T-cell (primary cell): Measurements from ENCODE around the gene MICAL2. TPM values are rescaled to one million over a fixed set of nuclear protein-coding genes. Genes with fewer than 3 reads are reported as not detected.

Source experiments
- ATAC-seq, 4 experiments: fragments of 200-7000 bp in 3 of 4; fragments of 150-1000 bp in 1 of 4; cut with Tn5 transposase; replicated peaks in 1 of 4; 1 replicate in 3 of 4; 2 replicates in 1 of 4; pipeline ENCODE4 v1.10.0; 2021; ENCODE audit warnings: moderate library complexity in 3 of 4, mild to moderate bottlenecking in 2 of 4, moderate number of reproducible peaks in 1 of 4
- CTCF ChIA-PET, 2 donors: fragments of 300-600 bp; sonication (Branson Sonifier 250); formaldehyde crosslinking; loops; one replicate each; lab custom pipeline; 2022; ENCODE audit warnings: antibody characterized with exemption in 2 of 2; lab: Charles Lee
- POLR2A ChIA-PET, 2 donors: fragments of 300-600 bp; sonication (Branson Sonifier 250); formaldehyde crosslinking; loops; one replicate each; lab custom pipeline; 2022; ENCODE audit warnings: antibody characterized with exemption in 2 of 2; lab: Charles Lee
- DNase-seq, 35 experiments: peaks; one replicate each; pipeline versions ENCODE4 v3.0.0 to v3.0.0-alpha.2; 2013 to 2023
- H3K27ac ChIP-seq: one replicate; pipeline ENCODE4 v1.5.1; 2013; ENCODE audit warnings: low read length
- H3K27me3 ChIP-seq, 2 experiments: replicated peaks in 1 of 2; 1 replicate in 1 of 2; 2 replicates in 1 of 2; pipeline versions ENCODE4 v1.6.1 to v1.7.0; 2013; ENCODE audit warnings: low read length in 1 of 2, mixed read lengths in 1 of 2; ENCODE audit not compliant: control insufficient read depth in 2 of 2, insufficient read depth in 2 of 2; ENCODE audit errors: extremely low read depth in 1 of 2
- H3K36me3 ChIP-seq, 2 donors: 1 replicate in 1 of 2; 2 replicates in 1 of 2; pipeline versions ENCODE4 v1.6.1 to v1.7.0; 2013; ENCODE audit warnings: low read length in 1 of 2; ENCODE audit not compliant: control insufficient read depth in 2 of 2, insufficient read depth in 1 of 2; ENCODE audit errors: extremely low read depth in 1 of 2
- H3K4me1 ChIP-seq, 2 experiments: 1 replicate in 1 of 2; 2 replicates in 1 of 2; pipeline versions ENCODE4 v1.6.1 to v1.7.0; 2013; ENCODE audit warnings: low read length in 2 of 2, mixed read lengths in 1 of 2; ENCODE audit not compliant: insufficient read depth in 2 of 2, control insufficient read depth in 1 of 2; ENCODE audit errors: extremely low read depth in 1 of 2
- H3K4me3 ChIP-seq, 2 donors: 1 replicate in 1 of 2; 2 replicates in 1 of 2; pipeline versions ENCODE4 v1.5.1 to v1.7.0; 2013; ENCODE audit warnings: mild to moderate bottlenecking in 2 of 2, low read length in 1 of 2, moderate library complexity in 1 of 2; ENCODE audit not compliant: control insufficient read depth in 1 of 2; ENCODE audit errors: extremely low read depth in 1 of 2
- H3K9me3 ChIP-seq: 2 replicates; pipeline ENCODE4 v1.7.0; 2013
- H3K27ac Mint-ChIP-seq, 2 donors: one replicate each; pipeline ENCODE4 v1.8.0; 2020 to 2021; ENCODE audit warnings: mild to moderate bottlenecking in 2 of 2, mixed read lengths in 2 of 2
- H3K27me3 Mint-ChIP-seq, 2 donors: one replicate each; pipeline ENCODE4 v1.8.0; 2021 to 2022; ENCODE audit warnings: mixed read lengths in 2 of 2
- H3K36me3 Mint-ChIP-seq: one replicate; pipeline ENCODE4 v1.8.0; 2021; ENCODE audit warnings: mixed read lengths
- H3K4me1 Mint-ChIP-seq, 3 donors: one replicate each; pipeline ENCODE4 v1.8.0; 2020 to 2022; ENCODE audit warnings: mixed read lengths in 3 of 3, mild to moderate bottlenecking in 1 of 3
- H3K4me3 Mint-ChIP-seq, 3 donors: one replicate each; pipeline ENCODE4 v1.8.0; 2020 to 2022; ENCODE audit warnings: mild to moderate bottlenecking in 3 of 3, mixed read lengths in 3 of 3, moderate library complexity in 3 of 3
- H3K9me3 Mint-ChIP-seq, 3 donors: one replicate each; pipeline ENCODE4 v1.8.0; 2020 to 2022; ENCODE audit warnings: mixed read lengths in 3 of 3
- whole genome bisulfite sequencing: methylation state at CpG from one replicate; pipeline ENCODE4 v1.1.5; 2013; ENCODE audit warnings: missing lambda C conversion rate; ENCODE audit not compliant: insufficient coverage; 5-methylcytosine and 5-hydroxymethylcytosine counted together
- total RNA-seq, 35 experiments: library from RNA in 6 of 35; stranded (reverse) in 6 of 35; fragments of 120-200 nt in 1 of 35; gene quantifications; one replicate each; pipeline versions ENCODE4 v1.2.1 to v1.2.4 and lab custom pipeline; 2013 to 2026

Gene MICAL2
- total RNA-seq, 5 donors from 2014 or later (not counting 1 experiment from before 2014, with no cell fraction given) = 13.7 to 38.7 (median 22.9) TPM

- H3K9me3 ChIP-seq = no peaks in the 10 kb centered on the region
- Mint-ChIP-seq H3K27ac (peak overlapping the region in 1 of 2 donors; percentile 55), H3K4me3 (peak overlapping the region; percentile 14 to 81 (median 25)), H3K36me3 (no peaks in the 10 kb centered on the region), H3K4me1 (peaks cover 20 to 27% (median 27%) of the 10 kb centered on the region in 3 donors), H3K9me3 (no peaks in the 10 kb centered on the region), H3K27me3 (no peaks in the 10 kb centered on the region)
- H3K27ac ChIP-seq = no peak overlapping the region
- WGBS = 100% methylated on average over 2 of the region's 2 CpGs
- ChIA-PET CTCF (interaction anchor here in 1 of 2 donors (1.1 kb wide), 2 partner anchors 22 to 127 kb away, joined by 3 to 5 read pairs; no protein-coding TSS in a partner anchor), POLR2A (no interaction called here)
- no peak for ATAC-seq
- no peak for DNase-seq
- no peaks in the 10 kb centered on the region for H3K36me3 ChIP-seq
- peaks cover 8 to 29% of the 10 kb centered on the region in 2 experiments for H3K4me1 ChIP-seq
- no peak overlapping the region for H3K4me3 ChIP-seq
- peaks cover 0 to 3% of the 10 kb centered on the region in 2 experiments for H3K27me3 ChIP-seq
Observed at GRCh38 chr11:12108875-12109453, 1.4 kb upstream of the MICAL2 start.

DNA sequence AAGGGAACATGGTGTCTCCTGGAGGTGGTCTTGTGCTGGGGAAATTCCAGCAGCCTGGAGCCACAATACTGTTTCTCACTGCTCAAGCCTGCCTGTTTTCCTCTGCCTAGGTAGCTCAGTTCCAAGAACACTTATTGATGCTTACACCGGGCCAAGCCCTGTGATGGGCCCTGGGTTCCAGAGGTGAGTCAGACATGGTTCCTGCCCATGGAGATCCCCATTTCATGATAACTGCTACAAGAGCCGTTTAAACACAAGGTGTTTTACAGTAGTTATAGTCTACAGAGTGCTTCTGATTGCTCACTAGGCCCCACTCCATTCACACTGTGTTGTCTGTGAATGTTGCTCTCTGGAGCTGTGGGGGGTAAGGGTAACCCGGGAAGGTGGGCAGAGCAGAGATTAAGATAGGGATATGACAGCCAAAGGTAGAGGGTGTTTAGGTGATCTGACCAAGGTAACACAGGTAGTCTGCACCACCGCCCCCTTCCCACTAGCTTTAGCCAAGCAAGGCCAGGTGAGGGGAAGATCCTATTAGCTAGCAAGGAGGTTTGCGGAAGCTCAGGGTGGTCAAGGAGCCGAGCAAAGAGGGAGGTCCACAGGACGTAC, 696 bp upstream of the MICAL2 start:
- Mint-ChIP-seq H3K27ac (peak overlapping the region in 1 of 2 donors; percentile 55), H3K4me1 (peaks cover 20 to 27% (median 27%) of the 10 kb centered on the region in 3 donors), H3K27me3 (no peaks in the 10 kb centered on the region), H3K4me3 (peak overlapping the region; percentile 73 to 83 (median 81)), H3K36me3 (no peaks in the 10 kb centered on the region), H3K9me3 (no peaks in the 10 kb centered on the region)
- ChIA-PET CTCF (interaction anchor here in 1 of 2 donors (1.1 to 1.6 kb wide), 2 partner anchors 126 kb away, joined by 5 to 11 read pairs; no protein-coding TSS in a partner anchor), POLR2A (no interaction called here)
- Histone ChIP-seq H3K9me3 (no peaks in the 10 kb centered on the region), H3K36me3 (no peaks in the 10 kb centered on the region), H3K27ac (no peak overlapping the region), H3K4me1 (peaks cover 8 to 29% of the 10 kb centered on the region in 2 experiments), H3K4me3 (peak overlapping the region; percentile 54 to 63), H3K27me3 (peaks cover 0 to 3% of the 10 kb centered on the region in 2 experiments)
- DNase-seq = peak in 1 of 35 experiments; percentile 17
- ATAC-seq = no peak
- WGBS = 44% methylated on average over 4 of the region's 7 CpGs

GRCh38 chr11:12110714-12111548, 541 bp downstream of the MICAL2 start:
- no peaks in the 10 kb centered on the region for H3K27me3 Mint-ChIP-seq
- peak overlapping the region; percentile 58 to 63 for H3K4me3 ChIP-seq
- ChIA-PET POLR2A (no interaction called here), CTCF (interaction anchor here in 1 of 2 donors (1.6 kb wide), 1 partner anchor 125 kb away, joined by 11 read pairs; no protein-coding TSS in a partner anchor)
- peak overlapping the region; percentile 59 to 81 (median 71) for H3K4me3 Mint-ChIP-seq
- H3K9me3 Mint-ChIP-seq = no peaks in the 10 kb centered on the region
- ATAC-seq = peak; percentile 41 to 58 (median 53)
- H3K27ac ChIP-seq = no peak overlapping the region
- no peaks in the 10 kb centered on the region for H3K9me3 ChIP-seq
- WGBS = 28% methylated on average over 60 of the region's 67 CpGs
- DNase-seq = peak in 17 of 35 experiments; percentile 9 to 49 (median 24)
- peaks cover 0 to 3% of the 10 kb centered on the region in 2 experiments for H3K27me3 ChIP-seq
- no peaks in the 10 kb centered on the region for H3K36me3 Mint-ChIP-seq
- peaks cover 8 to 29% of the 10 kb centered on the region in 2 experiments for H3K4me1 ChIP-seq
- H3K27ac Mint-ChIP-seq = no peak overlapping the region
- peaks cover 17 to 27% (median 27%) of the 10 kb centered on the region in 3 donors for H3K4me1 Mint-ChIP-seq
- H3K36me3 ChIP-seq = no peaks in the 10 kb centered on the region

DNA sequence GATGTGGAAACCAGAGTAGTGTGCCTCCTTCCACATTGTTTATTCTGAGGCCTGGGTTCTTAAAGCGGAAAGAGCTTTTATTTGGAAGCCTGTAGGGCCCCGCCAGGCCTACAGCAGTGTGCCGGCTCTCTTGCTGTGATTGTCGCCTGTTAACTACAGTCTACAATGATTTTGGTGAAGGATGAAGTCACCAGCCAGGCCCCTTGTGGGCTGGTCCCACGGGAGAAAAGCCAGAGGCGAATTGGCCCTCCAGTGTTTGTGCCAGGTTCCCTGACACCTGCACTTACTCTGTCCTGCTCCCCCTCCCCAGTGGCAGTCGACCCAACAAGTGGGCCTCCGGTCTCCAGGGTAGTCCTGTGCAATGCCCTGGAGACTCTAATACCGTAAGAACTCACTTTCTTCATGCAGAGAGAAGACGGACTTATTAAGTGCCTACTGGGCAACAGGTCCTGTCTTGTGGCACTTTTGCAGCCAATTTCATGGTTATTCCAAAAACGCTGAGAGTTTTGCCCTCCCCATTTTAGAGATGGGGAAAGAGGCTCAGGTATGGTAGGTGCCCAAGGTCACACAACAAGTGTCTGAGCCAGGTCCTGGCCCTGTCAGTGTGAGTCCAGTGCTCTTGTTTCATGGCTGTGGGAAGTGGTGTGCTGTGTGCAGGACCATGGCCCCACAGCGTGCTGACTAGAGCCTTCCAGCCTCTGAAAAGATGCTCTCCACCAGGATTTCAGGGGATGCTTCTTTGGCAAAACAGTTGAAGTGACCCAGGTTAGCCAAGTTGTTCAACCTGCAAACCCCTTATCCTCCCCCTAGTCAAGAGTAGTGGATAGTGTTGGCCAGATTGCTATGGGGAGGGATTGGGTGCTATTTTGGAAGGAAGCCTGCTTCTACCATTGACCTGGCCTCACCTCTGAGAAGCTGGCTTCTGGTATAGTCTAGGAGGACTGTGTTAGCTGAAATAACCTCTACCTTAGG, 1.4 kb downstream of the MICAL2 start:
- H3K4me1 ChIP-seq = peaks cover 8 to 29% of the 10 kb centered on the region in 2 experiments
- H3K9me3 ChIP-seq = no peaks in the 10 kb centered on the region
- DNase-seq (no peak), ATAC-seq (no peak)
- Mint-ChIP-seq H3K4me3 (peak overlapping the region; percentile 59 to 81 (median 71)), H3K27me3 (no peaks in the 10 kb centered on the region), H3K27ac (no peak overlapping the region), H3K4me1 (peaks cover 18 to 29% (median 27%) of the 10 kb centered on the region in 3 donors), H3K36me3 (no peaks in the 10 kb centered on the region), H3K9me3 (no peaks in the 10 kb centered on the region)
- H3K27ac ChIP-seq = no peak overlapping the region
- H3K4me3 ChIP-seq = no peak overlapping the region
- CTCF ChIA-PET = interaction anchor here (0.6 to 1.6 kb wide), 4 partner anchors 33 to 269 kb away, joined by 7 to 11 read pairs (median 8); no protein-coding TSS in a partner anchor
- POLR2A ChIA-PET = no interaction called here
- H3K27me3 ChIP-seq = peaks cover 0 to 3% of the 10 kb centered on the region in 2 experiments
- WGBS = 81% methylated on average over 8 of the region's 12 CpGs
- H3K36me3 ChIP-seq = no peaks in the 10 kb centered on the region

DNA sequence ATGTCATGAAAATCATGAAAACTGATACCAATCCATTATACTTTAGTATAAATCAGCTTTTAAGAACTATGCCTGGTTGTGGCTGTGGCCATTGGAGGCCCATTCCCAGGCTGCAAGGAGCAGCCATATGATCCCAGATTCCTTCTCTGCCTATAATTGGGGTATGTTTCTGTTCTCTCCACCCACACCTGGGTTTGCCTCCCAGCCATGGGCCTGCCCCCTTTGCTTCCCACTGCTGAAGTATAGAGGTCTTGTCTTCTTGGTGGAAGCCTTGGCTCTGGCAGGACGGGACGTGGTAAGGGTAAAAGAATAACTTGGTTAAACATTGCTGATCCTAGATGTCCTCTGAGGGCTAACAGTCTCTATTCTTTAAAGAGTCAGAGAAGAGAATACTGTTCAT, 2.4 kb downstream of the MICAL2 start:
- 92% methylated on average over 2 of the region's 2 CpGs for WGBS
- POLR2A ChIA-PET = no interaction called here
- CTCF ChIA-PET = no interaction called here
- Mint-ChIP-seq H3K9me3 (no peaks in the 10 kb centered on the region), H3K4me3 (peak overlapping the region in 1 of 3 donors; percentile 24), H3K4me1 (peaks cover 26 to 29% (median 27%) of the 10 kb centered on the region in 3 donors), H3K27me3 (no peaks in the 10 kb centered on the region), H3K27ac (no peak overlapping the region), H3K36me3 (no peaks in the 10 kb centered on the region)
- ATAC-seq = no peak
- no peaks in the 10 kb centered on the region for H3K9me3 ChIP-seq
- no peak overlapping the region for H3K27ac ChIP-seq
- no peaks in the 10 kb centered on the region for H3K36me3 ChIP-seq
- DNase-seq = no peak
- peaks cover 12 to 29% of the 10 kb centered on the region in 2 experiments for H3K4me1 ChIP-seq
- no peak overlapping the region for H3K4me3 ChIP-seq
- peaks cover 0 to 6% of the 10 kb centered on the region in 2 experiments for H3K27me3 ChIP-seq
